GM18511 (cell line): ENCODE measurements around the gene JMJD1C.

Experiments
- ATAC-seq: cut with Tn5 transposase; IDR thresholded peaks from one replicate; pipeline ENCODE4 v1.9.1; 2021; ENCODE audit warnings: mild to moderate bottlenecking, moderate library complexity; ENCODE audit not compliant: unreplicated experiment

Gene JMJD1C

DNA sequence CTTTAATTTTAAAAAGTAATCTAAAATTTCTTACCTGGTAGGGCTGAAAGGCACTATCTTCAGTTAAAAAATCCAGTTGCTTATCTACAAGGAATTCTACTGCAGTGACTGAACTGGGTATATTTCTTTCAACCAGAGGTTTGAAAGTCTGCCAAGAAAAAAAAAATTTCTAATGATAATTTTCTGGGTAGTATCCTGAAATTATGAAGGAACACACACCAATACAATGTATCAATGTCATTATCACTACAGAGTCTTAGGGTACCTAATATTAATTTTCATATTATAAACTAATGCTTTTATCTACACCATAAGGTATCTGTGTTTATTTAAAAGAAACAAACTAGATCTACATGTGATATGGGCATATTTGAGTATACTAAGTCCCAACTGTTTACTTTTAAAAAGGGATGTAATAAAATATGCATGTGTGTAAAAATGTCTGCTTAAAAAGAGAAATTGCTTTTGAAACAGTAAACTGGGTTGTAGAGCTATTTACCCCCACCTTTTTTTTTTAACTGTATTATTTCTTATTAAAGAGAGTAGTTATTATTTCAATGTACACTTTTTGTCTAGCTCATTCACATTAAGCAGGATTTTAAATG, 201.1 kb downstream of the JMJD1C start:
- ATAC-seq: no peak

GRCh38 chr10:63262430-63263073, 203.2 kb downstream of the JMJD1C start:
- ATAC-seq: no peak

- ATAC-seq: peak; percentile 38
These were observed 204.3 kb downstream of the JMJD1C start for GRCh38 chr10:63261496-63261895.

DNA sequence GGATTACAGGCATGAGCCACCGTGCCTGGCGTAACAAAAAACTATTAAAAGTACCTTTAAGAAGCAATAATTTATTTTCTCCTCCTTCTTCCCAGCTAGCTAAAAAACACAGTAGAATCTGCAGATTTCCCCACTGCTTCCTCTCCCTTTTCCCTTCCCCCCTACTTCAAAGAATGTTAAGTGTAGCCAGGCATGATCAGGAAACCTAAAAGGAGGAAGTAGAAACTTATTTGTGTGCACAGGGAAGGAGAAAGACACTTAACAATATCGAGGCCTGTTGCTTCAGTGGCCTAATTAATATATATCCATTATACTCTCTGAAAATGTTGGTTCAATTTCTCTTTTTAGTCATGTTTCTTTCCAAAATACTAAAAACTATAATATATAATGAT, 204.9 kb downstream of the JMJD1C start:
- no peak for ATAC-seq

DNA sequence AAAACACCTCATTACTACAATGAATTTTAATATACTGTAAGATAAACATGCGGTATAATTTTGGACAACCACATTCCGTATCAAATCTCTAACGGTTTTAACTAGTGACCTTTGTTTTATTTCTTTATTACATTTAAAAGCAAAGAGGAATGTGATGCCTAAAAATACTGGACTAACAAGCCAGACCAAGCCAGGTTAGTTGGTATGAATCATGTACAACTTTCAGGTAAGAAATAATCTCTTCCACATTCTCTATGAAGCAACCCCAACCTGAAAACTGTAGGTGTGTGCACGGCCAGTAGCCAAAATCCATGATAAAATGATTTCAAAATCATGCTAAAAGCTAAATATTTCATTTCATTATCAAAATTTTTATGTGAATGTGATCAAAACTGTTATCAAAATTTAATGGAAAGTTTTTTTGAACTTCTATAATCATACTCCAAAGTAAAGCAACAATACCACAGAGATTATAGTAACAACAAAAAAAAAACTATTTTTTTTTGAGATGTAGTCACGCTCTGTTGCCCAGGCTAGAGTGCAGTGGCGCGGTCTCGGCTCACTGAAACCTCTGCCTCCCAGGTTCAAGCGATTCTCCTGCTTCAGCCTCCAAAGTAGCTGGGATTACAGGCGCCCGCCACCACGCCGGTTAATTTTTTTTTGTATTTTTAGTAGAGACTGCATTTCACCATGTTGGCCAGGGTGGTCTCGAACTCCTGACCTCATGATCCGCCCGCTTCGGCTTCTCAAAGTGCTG, 205.5 kb downstream of the JMJD1C start:
- no peak for ATAC-seq

GRCh38 chr10:63258920-63259678, 206.7 kb downstream of the JMJD1C start:
- ATAC-seq: no peak

DNA sequence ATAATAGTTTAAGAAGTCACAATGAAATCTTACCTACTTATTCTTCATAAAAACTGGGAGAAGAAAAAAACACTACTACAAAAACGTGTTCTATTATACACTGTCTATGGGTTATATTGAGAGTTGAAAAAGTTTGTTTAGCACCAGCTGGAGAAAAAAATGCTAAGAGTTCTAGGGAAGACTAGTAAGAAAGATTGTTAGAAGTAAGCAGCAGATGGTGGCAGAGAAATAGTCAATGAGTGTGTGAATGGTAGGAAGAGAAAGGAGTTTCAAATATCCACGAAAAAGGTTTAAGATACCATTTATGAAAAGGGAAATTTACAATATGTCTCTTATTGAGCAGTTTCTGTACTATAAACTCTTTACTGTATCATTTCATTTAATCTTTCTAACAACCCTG, 208.0 kb downstream of the JMJD1C start:
- no peak for ATAC-seq

DNA sequence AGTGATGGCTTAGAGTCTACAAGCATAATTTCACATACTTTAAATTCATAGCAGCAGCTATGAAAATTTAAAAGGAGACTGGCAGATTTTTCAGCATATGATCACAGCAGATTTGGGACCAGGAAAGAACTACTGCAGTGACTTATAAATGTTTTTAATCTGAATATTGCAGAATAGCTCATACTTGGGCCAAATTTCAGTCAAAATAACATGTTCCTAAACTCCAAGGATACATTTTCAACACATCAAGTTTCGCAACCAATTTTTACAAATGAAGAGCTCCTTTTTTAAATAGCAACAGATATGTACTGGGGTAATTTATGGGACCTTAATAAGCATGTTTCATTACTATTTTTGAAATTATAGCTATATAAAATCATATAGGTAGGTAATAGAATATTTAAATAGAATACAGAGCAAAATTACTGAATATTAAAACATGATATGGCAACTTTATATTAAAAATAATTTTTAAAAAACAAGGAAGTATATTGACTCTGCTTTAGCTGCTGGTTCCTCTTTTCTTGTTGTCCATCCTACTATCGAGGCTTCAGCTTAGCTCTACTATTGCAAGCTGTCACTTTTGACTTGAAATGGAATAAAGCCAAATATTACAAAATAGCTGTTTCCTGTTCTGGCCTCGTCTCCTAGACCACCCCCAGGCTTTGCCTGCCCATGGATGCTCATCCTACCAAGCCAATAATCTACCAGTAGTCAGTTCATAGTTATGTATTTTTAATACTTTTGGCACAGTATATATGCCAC, 209.6 kb downstream of the JMJD1C start:
- ATAC-seq: peak; percentile 67

GRCh38 chr10:63255316-63255715, 210.5 kb downstream of the JMJD1C start:
- no peak for ATAC-seq

DNA sequence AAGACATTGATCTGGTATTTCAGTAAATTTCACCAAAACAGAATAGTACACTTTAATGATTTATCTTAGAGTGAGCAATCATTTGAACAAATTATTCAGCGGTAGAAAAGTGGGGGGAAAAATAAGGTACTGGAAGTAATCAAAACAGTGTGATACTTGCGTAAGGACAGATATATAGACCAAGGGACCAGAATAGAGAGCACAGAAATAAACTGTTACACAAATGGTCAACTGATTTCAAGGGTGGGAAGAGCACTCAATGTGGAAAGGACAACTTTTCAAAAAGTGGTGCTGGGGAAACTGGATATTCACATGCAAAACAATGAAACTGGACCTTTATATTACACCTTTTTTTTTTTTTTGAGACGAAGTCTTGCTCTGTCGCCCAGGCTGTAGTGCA, 212.7 kb downstream of the JMJD1C start:
- no peak for ATAC-seq

DNA sequence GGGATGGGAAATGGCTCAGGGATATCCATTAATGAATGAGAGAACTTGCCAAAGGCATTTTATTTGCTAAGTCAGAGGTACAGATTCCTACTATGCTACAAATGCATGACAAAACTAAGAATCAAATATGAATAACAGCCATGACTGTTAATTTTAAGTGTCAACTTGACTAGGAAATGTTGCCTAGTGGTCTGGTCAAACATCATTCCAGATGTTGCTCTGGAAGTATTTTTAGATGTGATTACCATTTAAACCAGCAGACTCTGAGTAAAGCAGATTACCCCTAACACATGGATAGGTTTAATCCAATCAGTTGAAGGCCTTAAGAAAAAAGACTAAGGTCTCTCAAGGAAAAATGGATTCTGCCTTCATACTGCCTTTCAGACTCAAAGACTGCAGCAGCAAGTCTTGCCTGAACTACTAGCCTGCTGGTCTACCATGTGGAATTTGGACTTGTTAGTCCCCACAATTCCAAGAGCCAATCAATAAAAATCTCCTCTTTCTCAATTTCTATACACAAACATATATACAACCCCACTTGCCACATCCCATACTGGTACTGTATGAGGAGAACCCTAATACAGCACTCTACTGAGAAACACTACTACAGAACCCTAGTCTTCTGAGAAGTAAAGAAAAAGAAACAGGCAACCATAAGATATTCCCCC, 213.5 kb downstream of the JMJD1C start:
- no peak for ATAC-seq

GRCh38 chr10:63250032-63250431, 215.7 kb downstream of the JMJD1C start:
- ATAC-seq: no peak

DNA sequence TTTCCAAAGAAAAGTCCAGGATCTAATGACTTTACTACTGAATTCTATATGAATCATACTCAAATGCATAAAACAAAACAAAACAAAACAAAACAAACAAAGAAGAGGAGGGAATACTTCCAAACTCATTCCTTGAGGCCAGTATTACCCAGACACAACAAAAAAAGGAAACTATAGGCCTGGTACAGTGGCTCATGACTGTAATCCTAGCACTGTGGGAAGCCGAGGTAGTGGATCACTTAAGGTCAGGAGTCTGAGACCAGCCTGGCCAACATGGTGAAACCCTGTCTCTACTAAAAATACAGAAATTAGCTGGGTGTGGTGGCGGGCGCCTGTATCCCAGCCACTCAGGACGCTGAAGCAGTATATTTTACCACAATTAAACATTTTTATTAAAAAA, 218.0 kb downstream of the JMJD1C start:
- ATAC-seq: no peak

DNA sequence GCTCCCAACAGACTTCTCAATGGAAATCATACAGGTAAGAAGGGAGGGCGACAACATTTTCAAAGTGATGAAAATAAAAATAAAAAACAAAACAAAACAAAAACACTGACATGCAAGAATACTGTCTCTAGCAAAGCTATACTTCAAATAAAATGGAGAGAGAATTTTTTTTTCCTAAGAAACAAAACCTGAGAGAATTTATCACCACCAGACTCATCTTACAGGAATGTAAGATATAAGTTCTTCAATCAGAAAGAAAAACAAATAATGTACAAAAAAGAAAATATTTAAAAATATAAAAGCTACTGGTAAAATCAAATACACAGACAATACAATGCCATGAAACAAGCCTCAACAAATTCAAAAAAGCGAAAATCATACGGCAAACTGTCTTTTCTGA, 219.4 kb downstream of the JMJD1C start:
- no peak for ATAC-seq

- ATAC-seq: no peak
These were observed 223.9 kb downstream of the JMJD1C start for GRCh38 chr10:63241841-63242281.

- no peak for ATAC-seq
These were observed 225.0 kb downstream of the JMJD1C start for GRCh38 chr10:63240807-63241206.

- no peak for ATAC-seq
These were observed 227.3 kb downstream of the JMJD1C start for GRCh38 chr10:63238501-63238900.

- ATAC-seq: no peak
These were observed 228.4 kb downstream of the JMJD1C start for GRCh38 chr10:63237396-63237795.

- peak; percentile 96 for ATAC-seq
These were observed 229.5 kb downstream of the JMJD1C start for GRCh38 chr10:63236113-63236935.
